NCI-H82 treated with DMSO at 0.1 percent for 48 hours (cell line): Measurements from ENCODE around the gene RBM7.

Experiments used
- DNase-seq: peaks from one replicate; lab custom pipeline; 2025; ENCODE audit not compliant: unreplicated experiment; lab: John Stamatoyannopoulos, UW

The RBM7 gene

GRCh38 chr11:114395736-114396135 is 4.7 kb upstream of the RBM7 start:
- no peak for DNase-seq

GRCh38 chr11:114396916-114397315 is 3.5 kb upstream of the RBM7 start:
- no peak for DNase-seq

- DNase-seq: no peak
Measured at GRCh38 chr11:114397349-114397982, 3.0 kb upstream of the RBM7 start.

GRCh38 chr11:114398303-114398920 is 2.1 kb upstream of the RBM7 start:
- DNase-seq: no peak

- DNase-seq: peak; percentile 66
Measured at GRCh38 chr11:114399490-114400215, 813 bp upstream of the RBM7 start.

- no peak for DNase-seq
Measured at GRCh38 chr11:114400915-114401223, 403 bp downstream of the RBM7 start.

- no peak for DNase-seq
Measured at GRCh38 chr11:114401311-114401710, 845 bp downstream of the RBM7 start.

GRCh38 chr11:114412946-114413345 is 12.5 kb downstream of the RBM7 start:
- DNase-seq: no peak

GRCh38 chr11:114413958-114414357 is 13.5 kb downstream of the RBM7 start:
- no peak for DNase-seq

- DNase-seq: no peak
Measured at GRCh38 chr11:114416441-114416961, 16.0 kb downstream of the RBM7 start.

GRCh38 chr11:114426280-114426679 is 25.8 kb downstream of the RBM7 start:
- DNase-seq: no peak

GRCh38 chr11:114430290-114430689 is 29.8 kb downstream of the RBM7 start:
- no peak for DNase-seq

GRCh38 chr11:114432893-114433292 is 32.4 kb downstream of the RBM7 start:
- DNase-seq: no peak

GRCh38 chr11:114433376-114433775 is 32.9 kb downstream of the RBM7 start:
- no peak for DNase-seq

GRCh38 chr11:114438303-114438702 is 37.8 kb downstream of the RBM7 start:
- no peak for DNase-seq

- DNase-seq: peak; percentile 72
Measured at GRCh38 chr11:114439229-114440120, 39.0 kb downstream of the RBM7 start, which contains the start of gene REXO2. Gene REXO2, plus strand, starts transcription at chr11:114439467. Its CDS starts 62 bp downstream, at chr11:114439529.

- no peak for DNase-seq
Measured at GRCh38 chr11:114440121-114440860, 39.8 kb downstream of the RBM7 start.

GRCh38 chr11:114440971-114441763 is 40.7 kb downstream of the RBM7 start:
- DNase-seq: no peak

GRCh38 chr11:114441921-114442320 is 41.5 kb downstream of the RBM7 start:
- no peak for DNase-seq

GRCh38 chr11:114442536-114442935 is 42.1 kb downstream of the RBM7 start:
- DNase-seq: no peak
